ENCODE measurements around the gene MED14. TPM values are rescaled to one million over a fixed set of nuclear protein-coding genes. Genes with fewer than 3 reads are reported as not detected.

The MED14 gene
- total and polyA plus RNA-seq, 2 of the 13 experiments (the other 11 are each of a cell fraction or from before 2014, with no cell fraction given), result 10.2 to 16.3 TPM

DNA sequence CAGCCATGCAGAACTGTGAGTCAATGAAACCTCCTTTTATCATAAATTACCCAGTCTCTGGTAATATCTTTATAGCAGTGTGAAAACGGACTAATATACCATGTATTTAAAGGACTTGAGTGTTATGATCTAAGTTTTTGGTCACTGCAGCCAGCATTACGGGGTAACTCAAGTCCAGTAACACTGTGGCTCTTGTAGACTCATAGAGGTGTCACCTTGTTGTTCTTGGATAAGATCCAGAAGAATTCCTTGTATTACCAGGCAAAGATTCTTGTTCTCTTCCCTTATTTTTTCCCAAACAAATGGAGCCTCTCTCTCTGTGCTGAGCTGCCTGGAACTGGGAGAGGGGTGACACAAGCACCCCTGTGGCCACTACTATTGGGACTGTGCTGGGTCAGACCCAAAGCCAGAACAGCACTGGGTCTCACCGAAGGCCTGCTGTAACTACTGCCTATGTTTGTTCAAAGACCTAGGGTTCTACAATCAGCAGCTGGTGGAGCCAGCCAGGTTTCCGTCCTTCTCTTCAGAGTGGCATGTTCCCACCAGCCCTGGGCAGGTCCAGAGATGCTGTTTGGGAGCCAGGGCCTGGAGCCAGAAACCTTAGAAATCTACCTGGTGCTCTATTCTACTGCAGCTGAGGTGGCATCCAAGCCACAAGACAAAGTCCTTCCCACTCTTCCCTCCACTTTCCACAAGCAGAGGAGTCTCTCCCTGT lies 43.7 kb upstream of the MED14 start (continued):
- TF ChIP-seq SRY (CRISPR knock-in tag; IDR thresholded peaks at IDR 0.05) (no peak), ATF6 (CRISPR knock-in tag; conservative IDR thresholded peaks at IDR 0.05) (no peak), ATF5 (CRISPR knock-in tag; IDR thresholded peaks at IDR 0.05; ENCODE audit: low read depth) (no peak), POLR2A (IDR thresholded peaks at IDR 0.05; ENCODE audit: insufficient read depth in 1 of 2, low read depth in 2 of 2, low read length in 2 of 2) (no peak), ZNF337 (CRISPR knock-in tag; IDR thresholded peaks at IDR 0.05; ENCODE audit: borderline replicate concordance, low read depth) (no peak), SMYD3 (CRISPR knock-in tag; IDR thresholded peaks at IDR 0.05) (no peak), ZNF589 (CRISPR knock-in tag; conservative IDR thresholded peaks at IDR 0.05) (no peak), ZNF577 (CRISPR knock-in tag; IDR thresholded peaks at IDR 0.05; ENCODE audit: borderline replicate concordance, low read depth) (no peak), ZNF879 (CRISPR knock-in tag; IDR thresholded peaks at IDR 0.05) (no peak)
- TF ChIP-seq, protein P1, sequence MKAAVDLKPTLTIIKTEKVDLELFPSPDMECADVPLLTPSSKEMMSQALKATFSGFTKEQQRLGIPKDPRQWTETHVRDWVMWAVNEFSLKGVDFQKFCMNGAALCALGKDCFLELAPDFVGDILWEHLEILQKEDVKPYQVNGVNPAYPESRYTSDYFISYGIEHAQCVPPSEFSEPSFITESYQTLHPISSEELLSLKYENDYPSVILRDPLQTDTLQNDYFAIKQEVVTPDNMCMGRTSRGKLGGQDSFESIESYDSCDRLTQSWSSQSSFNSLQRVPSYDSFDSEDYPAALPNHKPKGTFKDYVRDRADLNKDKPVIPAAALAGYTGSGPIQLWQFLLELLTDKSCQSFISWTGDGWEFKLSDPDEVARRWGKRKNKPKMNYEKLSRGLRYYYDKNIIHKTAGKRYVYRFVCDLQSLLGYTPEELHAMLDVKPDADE (CRISPR knock-in tag; IDR thresholded peaks at IDR 0.05), result no peak
- TF ChIP-seq, protein P2, sequence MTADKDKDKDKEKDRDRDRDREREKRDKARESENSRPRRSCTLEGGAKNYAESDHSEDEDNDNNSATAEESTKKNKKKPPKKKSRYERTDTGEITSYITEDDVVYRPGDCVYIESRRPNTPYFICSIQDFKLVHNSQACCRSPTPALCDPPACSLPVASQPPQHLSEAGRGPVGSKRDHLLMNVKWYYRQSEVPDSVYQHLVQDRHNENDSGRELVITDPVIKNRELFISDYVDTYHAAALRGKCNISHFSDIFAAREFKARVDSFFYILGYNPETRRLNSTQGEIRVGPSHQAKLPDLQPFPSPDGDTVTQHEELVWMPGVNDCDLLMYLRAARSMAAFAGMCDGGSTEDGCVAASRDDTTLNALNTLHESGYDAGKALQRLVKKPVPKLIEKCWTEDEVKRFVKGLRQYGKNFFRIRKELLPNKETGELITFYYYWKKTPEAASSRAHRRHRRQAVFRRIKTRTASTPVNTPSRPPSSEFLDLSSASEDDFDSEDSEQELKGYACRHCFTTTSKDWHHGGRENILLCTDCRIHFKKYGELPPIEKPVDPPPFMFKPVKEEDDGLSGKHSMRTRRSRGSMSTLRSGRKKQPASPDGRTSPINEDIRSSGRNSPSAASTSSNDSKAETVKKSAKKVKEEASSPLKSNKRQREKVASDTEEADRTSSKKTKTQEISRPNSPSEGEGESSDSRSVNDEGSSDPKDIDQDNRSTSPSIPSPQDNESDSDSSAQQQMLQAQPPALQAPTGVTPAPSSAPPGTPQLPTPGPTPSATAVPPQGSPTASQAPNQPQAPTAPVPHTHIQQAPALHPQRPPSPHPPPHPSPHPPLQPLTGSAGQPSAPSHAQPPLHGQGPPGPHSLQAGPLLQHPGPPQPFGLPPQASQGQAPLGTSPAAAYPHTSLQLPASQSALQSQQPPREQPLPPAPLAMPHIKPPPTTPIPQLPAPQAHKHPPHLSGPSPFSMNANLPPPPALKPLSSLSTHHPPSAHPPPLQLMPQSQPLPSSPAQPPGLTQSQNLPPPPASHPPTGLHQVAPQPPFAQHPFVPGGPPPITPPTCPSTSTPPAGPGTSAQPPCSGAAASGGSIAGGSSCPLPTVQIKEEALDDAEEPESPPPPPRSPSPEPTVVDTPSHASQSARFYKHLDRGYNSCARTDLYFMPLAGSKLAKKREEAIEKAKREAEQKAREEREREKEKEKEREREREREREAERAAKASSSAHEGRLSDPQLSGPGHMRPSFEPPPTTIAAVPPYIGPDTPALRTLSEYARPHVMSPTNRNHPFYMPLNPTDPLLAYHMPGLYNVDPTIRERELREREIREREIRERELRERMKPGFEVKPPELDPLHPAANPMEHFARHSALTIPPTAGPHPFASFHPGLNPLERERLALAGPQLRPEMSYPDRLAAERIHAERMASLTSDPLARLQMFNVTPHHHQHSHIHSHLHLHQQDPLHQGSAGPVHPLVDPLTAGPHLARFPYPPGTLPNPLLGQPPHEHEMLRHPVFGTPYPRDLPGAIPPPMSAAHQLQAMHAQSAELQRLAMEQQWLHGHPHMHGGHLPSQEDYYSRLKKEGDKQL (CRISPR knock-in tag; IDR thresholded peaks at IDR 0.05; ENCODE audit: low read depth), result no peak
- TF ChIP-seq, protein P3, sequence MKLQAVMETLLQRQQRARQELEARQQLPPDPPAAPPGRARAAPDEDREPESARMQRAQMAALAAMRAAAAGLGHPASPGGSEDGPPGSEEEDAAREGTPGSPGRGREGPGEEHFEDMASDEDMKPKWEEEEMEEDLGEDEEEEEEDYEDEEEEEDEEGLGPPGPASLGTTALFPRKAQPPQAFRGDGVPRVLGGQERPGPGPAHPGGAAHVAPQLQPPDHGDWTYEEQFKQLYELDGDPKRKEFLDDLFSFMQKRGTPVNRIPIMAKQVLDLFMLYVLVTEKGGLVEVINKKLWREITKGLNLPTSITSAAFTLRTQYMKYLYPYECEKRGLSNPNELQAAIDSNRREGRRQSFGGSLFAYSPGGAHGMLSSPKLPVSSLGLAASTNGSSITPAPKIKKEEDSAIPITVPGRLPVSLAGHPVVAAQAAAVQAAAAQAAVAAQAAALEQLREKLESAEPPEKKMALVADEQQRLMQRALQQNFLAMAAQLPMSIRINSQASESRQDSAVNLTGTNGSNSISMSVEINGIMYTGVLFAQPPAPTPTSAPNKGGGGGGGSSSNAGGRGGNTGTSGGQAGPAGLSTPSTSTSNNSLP (IDR thresholded peaks at IDR 0.05; ENCODE audit: low read depth, low read length), result no peak

All from HepG2 (cell line).